SK-N-MC (cell line): ENCODE measurements around the gene AKNA.

Experiments used
- EZH2 ChIP-seq: fragments of 200-600 bp; sonication (generic); IDR thresholded peaks from one replicate; pipeline ENCODE4 v1.6.1; 2017; ENCODE audit warnings: antibody characterized with exemption
- POLR2AphosphoS5 ChIP-seq: IDR thresholded peaks from 2 replicates; pipeline ENCODE4 v1.6.1; 2012; ENCODE audit warnings: mild to moderate bottlenecking, low read depth, low read length, borderline replicate concordance

DNA sequence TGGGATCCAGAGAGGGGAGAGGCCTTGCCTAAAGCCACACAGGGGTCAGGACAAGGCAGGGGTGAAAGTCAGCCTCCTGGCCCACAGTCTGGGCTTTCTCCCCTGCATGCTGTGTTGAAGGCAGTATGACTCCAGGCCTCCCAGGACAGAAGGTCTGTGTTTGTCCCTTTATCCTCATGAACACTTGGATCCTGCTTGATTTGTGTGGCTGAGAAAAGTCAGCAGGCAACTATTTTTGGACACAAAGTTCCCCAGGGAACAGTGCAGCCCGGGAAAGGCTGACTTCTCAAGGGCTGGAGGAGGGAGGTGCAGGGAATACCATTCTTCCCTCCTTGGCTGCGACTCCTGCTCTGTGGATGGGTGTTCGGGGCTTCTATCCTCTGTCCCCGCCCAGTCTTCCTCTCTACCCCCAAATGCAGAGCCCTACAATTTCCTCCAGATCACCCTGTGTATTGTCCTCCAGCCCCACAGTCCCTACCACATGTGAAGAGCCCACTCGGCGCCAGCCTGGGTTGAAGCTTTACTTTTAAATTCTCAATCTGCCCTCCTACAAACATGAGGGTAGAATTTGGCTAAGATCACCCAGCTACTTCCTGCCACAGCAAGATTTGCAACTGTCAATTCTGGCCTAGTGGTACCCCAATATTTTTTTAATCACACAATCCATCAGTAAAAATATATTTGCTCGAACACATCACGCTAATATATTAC, 4.1 kb downstream of the AKNA start:
- TF ChIP-seq EZH2 (no peak), POLR2AphosphoS5 (no peak)
